Hematopoietic multipotent progenitor cell treated with erythropoietin and hydrocortisone succinate and interleukin-3 and kit ligand, for 4 days (in vitro differentiated cells): ENCODE data around the gene GGT5.
"Not testable (repeated sequence)": the region's sequence is repeated elsewhere in the genome, so short reads cannot be mapped to it uniquely, and the experiment has no call there.

Source experiments
- DNase-seq: peaks from one replicate; pipeline ENCODE4 v3.0.0-alpha.2; 2015

The GGT5 gene

DNA sequence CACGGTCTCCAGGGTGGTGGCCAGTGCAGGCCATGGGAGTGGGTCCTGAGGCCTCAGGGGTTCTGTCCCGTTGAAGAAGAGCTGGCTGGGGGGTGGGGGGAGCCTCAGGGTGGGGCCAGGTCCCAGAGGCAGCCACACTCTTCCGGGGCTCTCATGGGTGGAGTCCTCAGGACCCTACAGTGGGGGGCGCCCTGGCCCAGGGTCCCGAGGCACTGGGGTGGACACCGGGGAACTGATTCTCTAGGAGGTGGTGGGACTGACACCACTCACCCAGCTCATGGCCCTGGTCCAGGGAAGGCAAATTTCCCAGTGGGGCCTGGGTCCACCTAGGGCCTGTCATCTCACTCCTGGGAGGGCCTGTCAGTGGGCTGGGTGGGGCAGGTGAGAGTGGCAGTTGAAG is 12.8 kb downstream of the GGT5 start:
- DNase-seq: no peak

GRCh38 chr22:24231706-24232105 is 13.2 kb downstream of the GGT5 start:
- DNase-seq: no peak

DNA sequence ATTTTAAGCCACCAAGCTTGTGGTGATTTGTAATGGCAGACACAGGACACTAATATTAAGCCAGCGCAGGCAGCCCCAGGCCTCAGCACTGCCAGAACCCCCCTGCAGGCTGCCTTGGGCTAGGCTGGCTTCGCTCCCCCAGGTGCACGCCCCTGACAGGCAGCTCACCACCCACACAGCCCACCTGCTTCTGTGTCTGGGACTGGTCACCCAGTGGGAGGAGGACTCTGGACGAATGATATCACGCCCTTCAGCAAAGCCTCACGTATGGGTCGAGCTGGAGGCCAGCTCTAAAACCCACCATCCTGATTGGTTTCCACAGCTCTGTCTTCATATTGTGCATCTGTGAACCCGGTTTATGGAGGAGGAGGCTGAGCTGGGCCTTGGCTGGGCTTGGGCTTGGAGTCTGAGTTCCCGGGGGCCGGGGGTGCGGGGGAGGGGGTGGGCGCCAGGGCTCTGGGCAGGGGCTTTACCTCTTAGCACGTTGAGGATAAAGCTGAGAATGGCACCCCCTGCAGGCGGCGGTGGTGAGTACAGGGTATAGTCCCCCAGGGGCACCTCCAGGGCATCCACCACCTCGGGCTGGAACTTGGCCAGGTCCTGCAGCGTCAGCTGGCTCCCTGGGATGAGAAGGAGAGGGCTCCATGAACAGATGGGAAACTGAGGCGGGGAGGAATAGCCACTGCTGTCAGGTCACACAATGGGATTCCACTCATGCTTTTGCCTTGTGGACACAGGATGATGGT is 13.8 kb downstream of the GGT5 start:
- DNase-seq: peak; percentile 73

DNA sequence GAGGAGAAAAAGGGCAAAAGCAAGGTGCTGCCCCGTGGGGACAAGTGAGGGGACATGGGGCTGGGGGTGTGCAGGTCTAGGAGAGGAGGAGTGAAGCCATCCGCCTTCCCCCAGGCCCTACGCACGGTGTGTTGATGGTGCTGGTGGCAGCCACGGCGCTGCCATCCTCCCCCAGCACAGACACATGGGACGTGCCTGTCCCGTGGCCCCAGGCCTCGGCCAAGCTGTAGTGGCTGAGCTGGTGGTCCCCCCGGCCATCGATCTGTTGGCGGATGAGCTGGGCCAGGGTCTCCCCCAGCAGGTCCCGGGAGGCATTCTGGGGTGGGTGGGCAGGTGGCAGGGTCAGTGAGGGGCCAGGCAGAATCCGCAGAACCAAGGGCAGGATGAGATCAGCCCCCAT is 18.9 kb downstream of the GGT5 start:
- no peak for DNase-seq

GRCh38 chr22:24225044-24225601 is 19.8 kb downstream of the GGT5 start:
- no peak for DNase-seq

- no peak for DNase-seq
These were observed 20.4 kb downstream of the GGT5 start for GRCh38 chr22:24224468-24224867.

- DNase-seq: no peak
These were observed 25.1 kb downstream of the GGT5 start for GRCh38 chr22:24219750-24220149.

GRCh38 chr22:24217384-24217783 is 27.5 kb downstream of the GGT5 start:
- DNase-seq: no peak

DNA sequence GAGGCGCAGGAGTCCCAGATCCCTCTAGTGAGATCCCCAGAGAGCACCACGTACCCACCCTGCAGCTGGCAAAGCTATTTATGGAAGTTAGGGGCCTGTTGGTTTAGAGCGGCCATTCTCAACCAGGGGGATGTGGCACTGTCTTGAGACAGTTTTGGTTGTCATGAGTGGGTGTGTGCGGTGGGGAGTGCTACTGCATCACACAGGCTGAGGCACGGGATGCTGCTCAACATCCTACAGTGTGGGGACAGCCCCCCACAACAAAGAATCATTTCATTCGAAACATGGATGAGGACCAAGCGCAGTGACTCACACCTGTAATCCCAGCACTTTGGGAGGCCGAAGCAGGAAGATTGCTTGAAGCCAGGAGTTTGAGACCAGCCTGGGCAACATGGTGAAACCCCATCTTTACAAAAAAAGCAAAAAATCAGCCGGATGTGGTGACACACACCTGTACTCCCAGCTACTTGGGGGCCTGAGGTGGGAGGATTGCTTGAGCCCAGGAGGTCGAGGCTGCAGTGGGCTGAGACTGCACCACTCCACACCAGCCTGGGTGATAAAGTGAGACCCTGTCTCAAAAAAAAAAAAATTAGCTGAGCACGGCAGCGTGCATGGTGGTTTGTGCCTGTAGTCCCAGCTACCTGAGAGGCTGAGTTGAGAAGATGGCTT is 28.2 kb downstream of the GGT5 start:
- no peak for DNase-seq

DNA sequence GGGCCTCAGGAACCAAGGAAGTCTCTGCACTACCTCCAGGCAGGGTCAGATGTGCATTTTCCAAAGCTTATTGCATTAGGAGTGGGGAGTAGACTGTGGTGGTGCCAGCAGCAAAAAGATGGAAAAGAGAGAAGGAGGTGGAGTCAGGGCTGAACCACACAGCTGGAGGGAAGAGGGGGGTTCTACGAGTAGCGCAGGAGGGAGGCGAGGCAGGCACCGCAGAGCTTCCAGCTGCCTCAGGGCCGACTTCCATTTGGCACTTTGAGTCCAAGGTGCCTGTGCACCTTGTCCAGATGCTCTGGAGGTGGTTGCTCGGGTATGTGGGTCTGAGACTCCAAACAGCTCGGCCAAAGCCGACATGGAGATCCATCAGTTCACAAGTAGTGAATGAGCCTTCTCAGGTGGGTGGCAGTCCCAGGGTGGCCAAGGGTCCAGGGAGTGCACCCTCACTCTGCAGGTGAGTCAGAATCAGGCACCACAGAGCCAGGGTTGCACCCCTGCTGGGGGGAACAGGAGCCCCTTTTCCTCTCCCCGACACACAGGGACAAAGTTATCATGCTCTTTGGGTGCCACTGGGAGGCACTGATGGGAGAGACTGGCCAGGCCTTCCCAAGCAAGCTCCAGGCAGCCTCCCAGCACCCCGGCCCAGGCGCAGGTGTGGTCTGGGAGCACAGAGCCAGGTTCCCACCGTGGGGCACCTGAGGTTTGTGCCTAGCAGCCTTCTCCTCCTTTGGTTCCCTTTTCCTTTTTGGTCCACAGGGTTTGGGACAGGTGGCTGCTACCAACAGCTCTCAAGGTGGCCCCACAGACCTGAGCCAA is 30.2 kb downstream of the GGT5 start:
- DNase-seq: no peak

DNA sequence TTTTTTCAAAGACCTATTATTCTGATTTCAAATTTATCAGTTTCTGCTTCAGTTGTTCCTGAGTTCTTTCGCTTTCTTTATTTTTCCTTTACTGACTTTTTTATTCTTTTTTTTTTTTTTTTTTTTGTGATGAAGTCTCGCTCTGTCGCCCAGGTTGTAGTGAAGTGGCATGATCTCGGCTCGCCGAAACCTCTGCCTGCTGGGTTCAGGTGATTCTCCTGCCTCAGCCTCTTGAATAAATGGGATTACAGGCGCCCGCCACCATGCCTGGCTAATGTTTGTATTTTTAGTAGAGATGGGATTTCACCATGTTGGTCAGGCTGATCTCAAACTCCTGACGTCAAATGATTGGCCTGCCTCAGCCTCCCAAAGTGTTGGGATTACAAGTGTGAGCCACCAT is 31.8 kb downstream of the GGT5 start:
- not testable (repeated sequence) for DNase-seq

- DNase-seq: not testable (repeated sequence)
These were observed 33.2 kb downstream of the GGT5 start for GRCh38 chr22:24211716-24212115.

DNA sequence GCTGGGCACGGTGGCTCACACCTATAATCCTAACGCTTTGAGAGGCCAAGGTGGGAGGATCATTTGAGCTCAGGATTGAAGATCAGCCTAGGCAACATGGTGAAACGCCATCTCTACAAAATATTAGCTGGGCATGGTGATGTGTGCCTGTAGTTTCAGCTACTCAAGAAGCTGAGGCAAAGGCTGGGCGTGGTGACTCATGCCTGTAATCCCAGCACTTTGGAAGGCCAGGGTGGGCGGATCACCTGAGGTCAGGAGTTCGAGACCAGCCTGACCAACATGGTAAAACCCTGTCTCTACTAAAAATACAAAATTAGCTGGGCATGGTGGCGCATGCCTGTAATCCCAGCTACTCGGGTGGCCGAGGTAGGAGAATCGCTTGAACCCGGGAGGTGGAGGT is 34.5 kb downstream of the GGT5 start:
- DNase-seq: not testable (repeated sequence)

- DNase-seq: no peak
These were observed 35.2 kb downstream of the GGT5 start for GRCh38 chr22:24209687-24210086.

DNA sequence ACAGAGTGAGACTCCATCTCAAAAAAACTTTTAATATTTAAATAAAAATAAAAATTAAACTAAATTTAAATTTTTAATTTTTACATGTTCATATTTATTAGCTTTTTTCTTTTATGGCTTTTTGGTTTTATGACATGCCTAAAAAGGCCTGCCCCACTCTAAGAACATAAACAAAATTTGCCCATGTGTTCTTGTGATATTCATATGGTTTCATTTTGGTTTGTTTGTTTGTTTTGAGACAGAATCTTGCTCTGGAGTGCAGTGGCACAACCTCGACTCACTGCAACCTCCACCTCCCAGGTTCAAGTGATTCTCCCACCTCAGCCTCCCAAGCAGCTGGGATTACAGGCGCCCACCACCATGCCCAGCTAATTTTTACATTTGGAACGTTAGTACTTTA is 35.9 kb downstream of the GGT5 start:
- no peak for DNase-seq

GRCh38 chr22:24208012-24208749 is 36.7 kb downstream of the GGT5 start:
- peak; percentile 65 for DNase-seq

DNA sequence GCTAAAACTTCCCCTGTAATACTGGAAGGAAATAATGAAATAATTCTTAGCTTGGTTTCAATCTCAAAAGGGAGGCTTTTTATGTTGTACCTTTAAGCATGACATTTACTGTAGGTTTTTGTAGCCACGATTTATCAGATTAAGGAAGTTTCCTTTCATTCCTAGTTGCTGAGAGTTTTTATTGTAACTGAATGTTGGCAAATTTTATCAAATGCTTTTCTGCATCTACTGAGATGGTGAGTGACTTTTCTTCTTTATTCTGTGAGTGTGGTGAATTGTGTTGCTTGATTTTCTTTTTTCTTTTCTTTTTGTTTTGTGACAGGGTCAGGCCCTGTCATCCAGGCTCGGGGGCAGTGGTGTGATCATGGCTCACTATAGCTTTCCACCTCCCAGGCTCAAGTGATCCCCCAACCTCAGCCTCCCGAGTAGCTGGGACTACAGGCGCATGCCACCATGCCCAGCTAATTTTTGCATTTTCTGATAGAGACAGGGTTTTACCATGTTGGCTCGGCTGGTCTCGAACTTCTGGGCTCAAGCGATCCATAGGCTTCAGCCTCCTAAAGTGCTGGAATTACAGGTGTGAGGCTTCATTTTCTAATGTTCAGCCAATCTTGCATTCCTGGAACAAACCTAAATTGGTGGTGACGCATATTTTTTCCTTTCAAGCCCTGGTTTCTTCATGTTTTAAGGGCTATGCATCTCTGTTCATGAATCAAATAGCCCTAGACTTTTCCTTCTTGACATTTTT is 37.4 kb downstream of the GGT5 start:
- peak; percentile 33 for DNase-seq

DNA sequence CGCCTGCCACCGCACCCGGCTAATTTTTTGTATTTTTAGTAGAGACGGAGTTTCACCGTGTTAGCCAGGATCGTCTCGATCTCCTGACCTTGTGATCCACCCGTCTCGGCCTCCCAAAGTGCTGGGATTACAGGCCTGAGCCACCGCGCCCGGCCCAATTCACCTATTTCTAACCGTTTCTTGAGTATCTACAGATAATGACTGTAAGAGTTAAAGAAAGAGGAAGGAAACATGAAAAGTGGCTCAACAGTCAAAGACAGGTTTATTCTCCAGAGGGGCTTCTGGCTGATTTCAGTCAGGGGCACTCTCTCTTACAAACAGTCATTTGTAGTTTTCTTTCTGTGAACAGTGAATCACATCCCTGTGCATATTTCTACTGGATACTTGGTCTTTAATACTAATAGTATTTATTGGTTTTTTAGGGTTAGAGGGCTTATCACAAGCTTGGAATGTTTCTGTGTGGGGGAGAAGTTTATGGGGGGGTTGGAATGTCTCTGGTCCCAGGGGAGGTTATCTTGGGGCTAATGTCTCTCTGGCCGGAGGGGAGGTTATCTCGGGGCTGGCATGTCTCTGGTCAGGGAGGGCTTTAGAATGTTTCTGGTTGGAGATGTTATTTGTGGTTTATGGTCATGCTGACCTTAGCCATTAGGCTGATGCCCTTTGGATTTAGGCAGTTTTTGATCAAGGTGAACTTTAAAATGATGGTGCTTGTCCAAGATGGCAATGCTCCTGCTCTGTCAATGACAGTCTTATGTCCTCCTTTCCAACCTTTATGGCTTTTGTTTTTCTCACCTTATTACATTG is 38.2 kb downstream of the GGT5 start:
- peak; percentile 66 for DNase-seq

- no peak for DNase-seq
These were observed 39.3 kb downstream of the GGT5 start for GRCh38 chr22:24205438-24206195.

- not testable (repeated sequence) for DNase-seq
These were observed 41.0 kb downstream of the GGT5 start for GRCh38 chr22:24203856-24204255.
